Keratinocyte (primary cell): ENCODE data around the gene GPX6. TPM values are rescaled to one million over a fixed set of nuclear protein-coding genes. Genes with fewer than 3 reads are reported as not detected.

Experiments
- DNase-seq: peaks from one replicate; pipeline ENCODE4 v3.0.0-alpha.2; 2011; ENCODE audit warnings: low read depth, missing footprints, low spot score
- FAIRE-seq: peaks from 2 replicates; lab custom pipeline; 2011; peaks lifted over from hg19 to GRCh38; lab: Jason Lieb, UNC
- H2AFZ ChIP-seq: 2 replicates; pipeline ENCODE4 v1.6.0; 2012; ENCODE audit warnings: low read length, control low read depth, inconsistent platforms; ENCODE audit not compliant: control insufficient read depth
- H3K27ac ChIP-seq: 2 replicates; pipeline ENCODE4 v1.5.1; 2011; ENCODE audit warnings: low read length; ENCODE audit not compliant: control insufficient read depth, insufficient read depth
- H3K27me3 ChIP-seq: 3 replicates; pipeline ENCODE4 v1.6.0; 2011; ENCODE audit warnings: low read length; ENCODE audit not compliant: control insufficient read depth, insufficient read depth; ENCODE audit errors: extremely low read depth
- H3K36me3 ChIP-seq, 2 experiments: 2 replicates in 1 of 2; 3 replicates in 1 of 2; pipeline ENCODE4 v1.5.1; 2011; ENCODE audit warnings: low read length in 2 of 2, mild to moderate bottlenecking in 1 of 2; ENCODE audit not compliant: control insufficient read depth in 2 of 2, insufficient read depth in 2 of 2; ENCODE audit errors: extremely low read depth in 1 of 2
- H3K4me1 ChIP-seq: 3 replicates; pipeline ENCODE4 v1.5.1; 2011; ENCODE audit warnings: low read length; ENCODE audit not compliant: control insufficient read depth, insufficient read depth; ENCODE audit errors: extremely low read depth
- H3K4me2 ChIP-seq: 3 replicates; pipeline ENCODE4 v1.6.0; 2011; ENCODE audit warnings: low read depth, low read length; ENCODE audit not compliant: control insufficient read depth, insufficient read depth; ENCODE audit errors: extremely low read depth
- H3K4me3 ChIP-seq, 3 experiments: fragments of 200-600 bp in 1 of 3; sonication (generic) in 1 of 3; 2 replicates in 2 of 3; 3 replicates in 1 of 3; pipeline ENCODE4 v1.5.1; 2011 to 2016; ENCODE audit warnings: low read length in 3 of 3, mild to moderate bottlenecking in 3 of 3, control low read depth in 2 of 3, inconsistent platforms in 1 of 3, low read depth in 1 of 3, mixed read lengths in 1 of 3, mixed run types in 1 of 3, moderate library complexity in 1 of 3; ENCODE audit not compliant: control insufficient read depth in 2 of 3, insufficient read depth in 2 of 3; ENCODE audit errors: extremely low read depth in 1 of 3
- H3K79me2 ChIP-seq: 2 replicates; pipeline ENCODE4 v1.6.0; 2012; ENCODE audit warnings: low read length; ENCODE audit not compliant: control insufficient read depth, insufficient read depth
- H3K9ac ChIP-seq: 3 replicates; pipeline ENCODE4 v1.6.0; 2011; ENCODE audit warnings: low read length; ENCODE audit not compliant: control insufficient read depth, insufficient read depth; ENCODE audit errors: extremely low read depth
- H3K9me1 ChIP-seq: 3 replicates; pipeline ENCODE4 v1.6.0; 2011; ENCODE audit warnings: low read length; ENCODE audit not compliant: control insufficient read depth, insufficient read depth; ENCODE audit errors: extremely low read depth
- H3K9me3 ChIP-seq: 2 replicates; pipeline ENCODE4 v1.5.1; 2012; ENCODE audit warnings: low read depth, low read length; ENCODE audit not compliant: control insufficient read depth
- H4K20me1 ChIP-seq: 3 replicates; pipeline ENCODE4 v1.6.0; 2011; ENCODE audit warnings: low read length; ENCODE audit not compliant: control insufficient read depth, insufficient read depth; ENCODE audit errors: extremely low read depth
- EZH2 ChIP-seq: IDR thresholded peaks from one replicate; pipeline ENCODE4 v1.6.1; 2012; ENCODE audit warnings: inconsistent platforms, mild to moderate bottlenecking, low read length, moderate library complexity
- dilution Hi-C: fragments of 300-500 bp; cut with MboI; formaldehyde crosslinking; loops from one replicate; pipeline ENCODE4 v1.7.0; 2020; ENCODE audit warnings: low sequenced_read_pairs; ENCODE audit not compliant: extremely low pct_ligation_motif_present
- polyA plus RNA-seq, 5 experiments: library from polyadenylated mRNA; depleted of rRNA in 3 of 5; stranded (reverse) in 3 of 5; stranded (forward) in 1 of 5; unstranded in 1 of 5; fragments of >200 nt; gene quantifications; 1 replicate in 1 of 5; 2 replicates in 3 of 5; 3 replicates in 1 of 5; pipeline versions ENCODE4 v1.2.1 to v1.2.3, GENCODE V29; 2011 to 2012; ENCODE audit warnings: missing spikeins in 2 of 5, low read depth in 1 of 5, low replicate concordance in 1 of 5
- TF ChIP-seq, protein P1 (sequence below), 3 experiments: IDR thresholded peaks in 1 of 3; conservative IDR thresholded peaks in 1 of 3; optimal IDR thresholded peaks in 1 of 3; 2 replicates in 2 of 3; 3 replicates in 1 of 3; pipeline versions ENCODE3 to v1.5.1; 2011; ENCODE audit warnings: low read length in 3 of 3, mild to moderate bottlenecking in 3 of 3, moderate library complexity in 2 of 3, control low read depth in 1 of 3, inconsistent platforms in 1 of 3; ENCODE audit not compliant: insufficient read depth in 2 of 3; ENCODE audit errors: extremely low read depth in 1 of 3

The GPX6 gene
- polyA plus RNA-seq, 1 donor (not counting 4 experiments of a cell fraction or from before 2014, with no cell fraction given): not detected

- dilution Hi-C loops: no loop called here
- Histone ChIP-seq H3K9ac (no peak overlapping the region), H3K27me3 (peaks cover 23% of the 10 kb centered on the region)
These were observed 38.6 kb upstream of the GPX6 start for GRCh38 chr6:28553986-28554881.

DNA sequence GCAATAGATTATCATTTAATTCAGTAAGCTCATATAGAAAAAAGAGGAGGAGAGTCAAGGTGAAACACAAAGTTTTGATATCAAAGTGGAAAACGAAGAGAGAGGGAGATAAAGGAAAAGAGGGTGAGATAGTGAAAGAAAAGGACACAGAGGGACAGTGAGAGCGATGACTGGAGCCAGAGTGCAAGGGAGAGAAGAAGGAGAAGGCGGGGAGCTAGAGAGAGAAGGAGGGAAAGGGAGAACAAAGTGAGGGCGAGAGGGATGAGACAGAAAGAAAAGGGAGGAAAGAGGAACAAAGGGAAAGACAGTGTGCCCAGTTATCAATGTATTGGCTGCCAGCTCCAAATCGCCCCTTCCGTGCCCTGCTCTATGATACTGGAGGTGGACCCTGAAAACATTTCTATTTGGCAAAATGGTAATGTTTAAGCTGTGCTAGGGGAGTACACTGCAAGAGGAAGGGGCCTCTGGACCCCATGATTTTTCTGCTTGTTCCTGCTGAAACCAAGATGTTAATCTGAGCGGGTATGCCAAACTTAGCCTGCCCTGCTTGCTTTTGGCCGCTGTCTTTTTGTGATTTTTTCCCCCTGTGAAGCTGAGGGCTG, 37.9 kb upstream of the GPX6 start:
- H3K4me3 ChIP-seq: peak overlapping the region in 1 of 3 experiments; percentile 60
- H3K27ac ChIP-seq: no peak overlapping the region
- H2AFZ ChIP-seq: no peak overlapping the region
- H3K4me2 ChIP-seq: peak overlapping the region; percentile 74
- H3K79me2 ChIP-seq: no peaks in the 10 kb centered on the region
- H3K27me3 ChIP-seq: peaks cover 23% of the 10 kb centered on the region
- no peaks in the 10 kb centered on the region for H3K36me3 ChIP-seq
- FAIRE-seq: no peak
- no peak overlapping the region for H3K9ac ChIP-seq
- H3K9me1 ChIP-seq: no peaks in the 10 kb centered on the region
- peaks cover 2% of the 10 kb centered on the region for H3K4me1 ChIP-seq
- no peaks in the 10 kb centered on the region for H4K20me1 ChIP-seq
- no peaks in the 10 kb centered on the region for H3K9me3 ChIP-seq
- DNase-seq: no peak
- TF ChIP-seq, protein P1, sequence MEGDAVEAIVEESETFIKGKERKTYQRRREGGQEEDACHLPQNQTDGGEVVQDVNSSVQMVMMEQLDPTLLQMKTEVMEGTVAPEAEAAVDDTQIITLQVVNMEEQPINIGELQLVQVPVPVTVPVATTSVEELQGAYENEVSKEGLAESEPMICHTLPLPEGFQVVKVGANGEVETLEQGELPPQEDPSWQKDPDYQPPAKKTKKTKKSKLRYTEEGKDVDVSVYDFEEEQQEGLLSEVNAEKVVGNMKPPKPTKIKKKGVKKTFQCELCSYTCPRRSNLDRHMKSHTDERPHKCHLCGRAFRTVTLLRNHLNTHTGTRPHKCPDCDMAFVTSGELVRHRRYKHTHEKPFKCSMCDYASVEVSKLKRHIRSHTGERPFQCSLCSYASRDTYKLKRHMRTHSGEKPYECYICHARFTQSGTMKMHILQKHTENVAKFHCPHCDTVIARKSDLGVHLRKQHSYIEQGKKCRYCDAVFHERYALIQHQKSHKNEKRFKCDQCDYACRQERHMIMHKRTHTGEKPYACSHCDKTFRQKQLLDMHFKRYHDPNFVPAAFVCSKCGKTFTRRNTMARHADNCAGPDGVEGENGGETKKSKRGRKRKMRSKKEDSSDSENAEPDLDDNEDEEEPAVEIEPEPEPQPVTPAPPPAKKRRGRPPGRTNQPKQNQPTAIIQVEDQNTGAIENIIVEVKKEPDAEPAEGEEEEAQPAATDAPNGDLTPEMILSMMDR (optimal IDR thresholded peaks at IDR 0.05 in 1 of 3, IDR thresholded peaks at IDR 0.05 in 1 of 3, conservative IDR thresholded peaks at IDR 0.05 in 1 of 3; ENCODE audit: extremely low read depth in 1 of 3, insufficient read depth in 2 of 3, low read length in 3 of 3): no peak
- no peak for TF ChIP-seq EZH2
- dilution Hi-C loops: no loop called here

More at GRCh38 chr6:28553986-28554881, 38.6 kb upstream of the GPX6 start:
- TF ChIP-seq, protein P1 (optimal IDR thresholded peaks at IDR 0.05 in 1 of 3, IDR thresholded peaks at IDR 0.05 in 1 of 3, conservative IDR thresholded peaks at IDR 0.05 in 1 of 3; ENCODE audit: extremely low read depth in 1 of 3, insufficient read depth in 2 of 3, low read length in 3 of 3): no peak
- peak; percentile 56 for TF ChIP-seq EZH2
- Histone ChIP-seq H3K27ac (no peak overlapping the region), H3K4me2 (peak overlapping the region; percentile 74), H3K4me3 (peak overlapping the region; percentile 1 to 60 (median 36)), H3K36me3 (no peaks in the 10 kb centered on the region), H3K9me3 (no peaks in the 10 kb centered on the region), H3K4me1 (peaks cover 2% of the 10 kb centered on the region), H2AFZ (peak overlapping the region; percentile 31), H3K9me1 (no peaks in the 10 kb centered on the region), H4K20me1 (no peaks in the 10 kb centered on the region), H3K79me2 (no peaks in the 10 kb centered on the region)
- DNase-seq: no peak
- no peak for FAIRE-seq
